GM20000 (cell line): Measurements from ENCODE around the gene SIX6.

ENCODE experiments used
- DNase-seq: peaks from one replicate; pipeline ENCODE4 v3.0.0; 2012; ENCODE audit warnings: low spot score
- CTCF ChIP-seq: IDR thresholded peaks from 2 replicates; pipeline ENCODE4 v1.5.1; 2012; ENCODE audit warnings: mild to moderate bottlenecking, control low read depth; ENCODE audit errors: extremely low read depth, missing control alignments

SIX6 gene

GRCh38 chr14:60514741-60515491 lies 6.0 kb downstream of the SIX6 start:
- TF ChIP-seq CTCF: peak; percentile 39
- DNase-seq: peak; percentile 68

GRCh38 chr14:60515511-60516289 lies 6.8 kb downstream of the SIX6 start:
- no peak for TF ChIP-seq CTCF
- DNase-seq: no peak

- no peak for DNase-seq
- TF ChIP-seq CTCF: no peak
These were observed 23.5 kb downstream of the SIX6 start for GRCh38 chr14:60532442-60532841.

- no peak for TF ChIP-seq CTCF
- DNase-seq: no peak
These were observed 28.7 kb downstream of the SIX6 start for GRCh38 chr14:60537663-60538062.

GRCh38 chr14:60544659-60545058 lies 35.7 kb downstream of the SIX6 start:
- TF ChIP-seq CTCF: no peak

GRCh38 chr14:60553808-60554207 lies 44.9 kb downstream of the SIX6 start:
- no peak for DNase-seq
- no peak for TF ChIP-seq CTCF

More at GRCh38 chr14:60544659-60545058, 35.7 kb downstream of the SIX6 start:
- DNase-seq: no peak
